HG03432 (cell line): ENCODE data around the gene MEGF11.

ENCODE experiments used
- ATAC-seq: cut with Tn5 transposase; IDR thresholded peaks from one replicate; pipeline ENCODE4 v1.9.1; 2021; ENCODE audit warnings: mild to moderate bottlenecking, moderate library complexity; ENCODE audit not compliant: unreplicated experiment

MEGF11 gene

DNA sequence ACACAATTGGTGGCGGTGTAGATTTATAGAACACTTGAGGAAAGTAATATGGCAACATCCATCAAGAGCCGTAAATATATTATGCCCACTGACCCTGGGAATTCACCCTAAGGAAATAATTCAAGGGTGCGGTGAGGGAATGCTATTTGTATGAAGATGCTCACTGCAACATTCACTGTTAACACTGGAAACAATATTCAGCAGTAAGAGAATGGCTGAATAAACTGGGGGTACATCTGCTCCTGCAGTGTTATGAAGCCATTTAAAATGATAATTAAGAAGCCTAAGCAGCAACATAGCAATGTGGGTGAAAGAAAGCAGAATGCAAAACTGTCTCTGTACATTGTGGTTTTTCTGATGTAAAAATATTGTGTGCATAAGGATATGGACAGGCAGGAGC lies 296.7 kb downstream of the MEGF11 start:
- ATAC-seq, result no peak

DNA sequence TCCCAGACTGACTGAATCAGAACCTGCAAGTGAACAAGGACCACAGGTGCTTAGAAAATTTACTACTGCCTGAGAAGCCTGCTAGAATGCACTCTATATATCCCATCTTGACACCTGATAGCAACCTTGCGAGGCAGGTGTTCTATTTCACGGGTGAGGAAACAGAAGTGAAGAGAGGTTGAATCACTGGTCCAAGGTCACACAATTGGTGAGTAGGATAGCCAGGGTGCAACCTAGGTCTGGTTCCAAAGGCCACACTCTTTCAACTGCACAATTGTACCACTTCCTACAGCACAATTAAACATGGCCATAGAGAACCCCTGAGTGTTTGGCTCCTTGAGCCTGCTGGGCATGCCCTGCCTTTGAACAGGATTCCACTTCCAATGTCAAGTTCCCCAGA lies 297.2 kb downstream of the MEGF11 start:
- no peak for ATAC-seq

DNA sequence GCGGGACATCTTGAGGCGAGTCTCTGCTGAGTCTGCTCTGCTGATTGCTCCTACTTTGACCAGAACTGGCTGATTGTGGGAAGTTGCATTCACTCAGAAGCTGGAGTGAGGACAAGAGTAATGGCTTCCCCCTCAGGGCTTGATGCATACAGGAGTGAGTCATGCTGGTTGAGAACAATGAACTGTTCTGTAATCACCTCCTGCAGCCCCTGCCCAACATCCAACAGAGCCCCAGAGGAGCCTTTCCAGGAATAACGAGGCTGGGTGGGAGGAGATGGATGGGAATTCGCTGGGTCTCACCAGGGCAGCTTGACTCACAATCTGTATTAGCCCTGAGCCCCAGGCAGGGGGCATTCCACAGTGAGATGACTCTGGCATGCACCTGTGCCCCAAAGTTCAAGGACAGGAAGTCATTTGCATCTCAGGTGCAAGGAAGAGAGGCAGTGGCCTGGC lies 299.2 kb downstream of the MEGF11 start:
- no peak for ATAC-seq

DNA sequence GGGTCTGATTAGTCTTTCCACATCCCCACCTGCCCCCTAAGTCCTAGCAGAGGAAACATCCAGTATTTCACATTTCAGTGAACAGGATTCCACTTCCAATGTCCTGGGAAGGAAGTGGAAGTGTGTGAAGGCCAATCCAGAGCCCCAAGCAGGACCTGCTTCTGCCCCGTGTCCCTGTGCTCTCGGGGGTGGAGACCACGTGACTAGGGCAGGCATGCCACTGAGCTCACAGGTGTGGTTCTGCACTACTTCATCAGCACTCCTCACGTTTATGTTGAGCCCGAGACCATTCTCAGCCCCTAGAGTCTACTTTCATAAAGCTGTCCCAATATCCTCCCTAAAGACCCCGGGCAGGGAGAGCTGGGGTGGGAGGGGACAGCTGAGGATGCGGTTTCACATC lies 299.9 kb downstream of the MEGF11 start:
- ATAC-seq, result no peak

DNA sequence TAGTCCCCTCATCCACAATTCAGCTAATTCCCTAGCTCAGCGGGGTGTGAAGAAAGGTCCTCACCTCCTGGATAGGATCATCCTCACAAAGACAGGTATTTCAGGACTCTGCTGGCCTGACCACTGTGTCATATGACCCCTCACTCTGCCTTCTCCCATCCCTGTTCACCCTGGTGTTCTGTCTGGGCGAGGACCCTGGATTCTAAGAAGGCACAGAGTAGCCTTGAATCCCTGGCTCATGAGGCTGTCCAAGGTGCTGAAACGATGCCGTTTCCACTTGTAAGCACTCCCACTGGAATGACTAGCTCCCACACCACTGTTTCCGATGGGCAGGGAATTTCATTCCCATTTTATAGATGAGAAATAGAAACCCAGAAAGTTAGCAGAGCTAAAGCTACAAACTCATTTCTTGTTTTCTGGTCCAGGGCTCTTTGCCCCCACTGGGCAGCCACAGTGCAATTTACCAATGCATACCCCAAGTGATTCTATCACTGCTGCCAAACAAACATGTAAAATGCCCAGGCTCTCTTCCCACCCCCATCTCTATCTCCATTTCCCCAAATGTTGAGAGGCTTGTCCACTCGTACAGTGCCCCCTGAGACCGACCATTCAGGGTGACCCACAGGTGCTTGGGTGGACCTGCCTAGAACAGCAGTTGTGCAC lies 301.0 kb downstream of the MEGF11 start:
- ATAC-seq, result no peak

DNA sequence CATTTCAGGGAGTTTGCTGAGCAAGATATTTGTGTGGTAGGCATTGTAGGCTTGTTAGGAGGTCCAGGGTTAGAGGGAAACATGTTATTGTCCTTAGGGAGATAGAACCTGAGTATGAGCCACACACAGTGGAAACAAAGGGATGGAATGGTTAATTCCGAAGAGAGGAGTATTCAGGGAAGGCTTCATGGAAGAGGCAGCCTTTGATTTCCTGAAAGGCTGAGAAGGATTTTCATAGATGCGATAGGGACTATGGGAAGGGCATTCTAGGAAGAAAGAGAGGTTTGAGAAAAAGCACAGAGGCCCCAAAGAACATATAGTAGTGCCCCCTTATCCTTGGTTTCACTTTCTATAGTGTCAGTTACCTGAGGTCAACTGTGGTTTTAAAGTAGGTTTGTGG lies 302.5 kb downstream of the MEGF11 start:
- no peak for ATAC-seq

DNA sequence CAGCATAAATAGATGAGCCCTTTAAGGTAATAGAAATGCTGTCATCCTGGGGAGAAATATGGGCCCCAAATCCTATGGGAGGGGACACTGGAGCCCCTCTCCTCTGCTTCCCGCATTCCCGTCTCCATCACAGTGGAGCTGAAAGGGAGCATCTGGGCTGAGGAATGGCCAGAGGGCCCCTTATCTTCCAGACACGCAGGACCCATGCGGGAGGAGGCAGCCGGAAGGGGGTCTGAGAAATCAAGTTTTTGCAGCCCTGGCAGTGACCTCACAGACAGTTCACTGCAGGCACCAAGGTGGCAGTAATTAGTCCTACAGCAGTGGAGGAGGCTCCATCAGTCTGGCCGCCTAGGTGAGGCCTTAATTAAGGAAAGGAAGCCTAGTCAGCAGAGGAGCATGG lies 304.1 kb downstream of the MEGF11 start:
- no peak for ATAC-seq

DNA sequence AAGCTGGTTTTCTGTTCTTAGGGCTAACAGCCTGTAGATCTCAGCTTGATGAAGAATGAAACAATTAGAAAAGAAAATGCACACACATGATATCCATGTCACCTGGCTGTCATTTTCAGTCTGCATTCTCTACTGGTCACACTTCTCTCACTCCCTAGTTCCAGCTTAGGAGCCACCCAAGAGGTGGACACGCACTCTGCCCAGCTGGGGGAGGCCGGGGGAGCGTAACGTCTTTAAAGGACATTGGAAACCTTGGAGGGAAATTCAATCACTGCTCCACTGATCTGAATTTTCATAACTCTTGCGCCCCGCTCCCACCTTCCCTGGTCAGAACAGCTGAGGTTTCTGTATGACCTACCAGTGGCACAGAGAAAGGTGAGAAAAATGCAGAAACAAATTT lies 304.5 kb downstream of the MEGF11 start:
- no peak for ATAC-seq

DNA sequence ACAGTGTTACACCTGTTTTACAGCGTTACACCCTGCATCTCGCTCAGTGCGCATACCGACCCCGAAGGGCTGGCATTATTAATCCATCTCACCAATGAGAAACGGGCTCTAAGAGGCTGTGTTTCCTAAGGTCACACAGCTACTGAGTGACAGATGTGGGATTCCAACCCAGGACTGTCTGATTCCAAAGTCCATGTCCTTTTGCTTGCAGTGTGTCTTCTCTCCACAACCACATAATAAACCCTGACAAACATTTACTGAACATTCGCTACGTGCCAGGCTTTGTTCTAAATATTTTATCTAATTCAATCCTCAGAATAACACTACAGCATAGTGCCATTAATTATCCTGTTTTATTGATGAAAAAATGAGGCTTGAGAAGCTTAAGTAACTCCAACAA lies 305.2 kb downstream of the MEGF11 start:
- no peak for ATAC-seq

DNA sequence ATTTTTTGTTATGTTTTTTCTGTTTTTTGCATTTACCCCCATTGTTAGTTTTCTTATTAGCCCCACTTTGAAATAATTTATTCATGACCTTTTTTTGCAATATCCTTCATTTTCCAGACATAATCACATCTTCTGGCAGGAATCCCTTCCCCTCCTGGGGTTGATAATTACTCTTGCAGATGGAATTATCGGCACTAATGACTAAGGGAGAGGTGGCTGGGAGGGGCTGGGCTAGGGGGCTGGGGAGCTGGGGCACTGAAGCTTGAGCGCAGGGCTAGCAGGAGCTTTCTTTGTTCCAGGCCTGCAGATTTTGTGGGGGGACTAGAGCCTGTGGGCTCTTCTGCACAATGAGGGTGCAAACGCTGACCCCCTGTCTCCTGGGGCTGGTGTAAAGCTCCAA lies 306.5 kb downstream of the MEGF11 start:
- ATAC-seq, result no peak

DNA sequence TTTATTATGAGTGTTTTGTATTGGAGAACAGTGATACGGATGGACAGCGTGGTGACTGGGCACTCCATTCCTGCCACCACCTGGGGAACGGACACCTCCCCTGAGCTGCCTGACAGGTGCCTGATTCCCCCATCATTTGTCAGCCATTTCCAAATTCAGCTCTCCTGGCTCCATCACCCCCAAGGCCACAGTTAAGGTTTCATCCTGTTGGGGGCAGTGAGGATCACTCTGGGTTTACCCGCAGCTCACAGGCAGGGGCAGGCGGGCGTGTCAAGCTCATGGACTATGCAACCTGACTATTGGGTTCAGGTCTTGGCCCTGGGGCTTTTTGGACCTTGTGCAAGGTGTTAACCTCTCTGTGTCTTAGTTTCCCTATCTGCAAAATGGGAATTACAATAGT lies 307.9 kb downstream of the MEGF11 start:
- ATAC-seq, result no peak

DNA sequence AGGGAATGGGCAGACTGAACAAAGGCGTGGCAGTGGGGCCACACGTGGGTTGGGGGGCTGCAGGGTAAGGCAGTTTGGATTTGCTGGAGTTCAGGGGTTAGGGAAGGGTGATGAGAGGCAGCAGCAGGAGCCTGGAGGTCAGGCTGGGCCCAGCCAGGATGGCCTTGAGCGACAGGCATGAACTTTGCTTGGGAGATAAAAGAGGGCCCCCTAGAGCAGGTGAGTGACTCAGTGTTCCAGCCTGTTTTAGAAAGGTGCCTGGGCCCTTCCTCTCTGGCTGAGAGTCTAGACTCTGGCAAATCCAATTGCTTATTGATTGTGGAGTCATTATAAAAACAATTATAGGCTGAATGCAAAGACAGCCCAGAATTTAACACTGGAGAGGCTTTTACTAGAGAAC lies 309.1 kb downstream of the MEGF11 start:
- ATAC-seq, result no peak

DNA sequence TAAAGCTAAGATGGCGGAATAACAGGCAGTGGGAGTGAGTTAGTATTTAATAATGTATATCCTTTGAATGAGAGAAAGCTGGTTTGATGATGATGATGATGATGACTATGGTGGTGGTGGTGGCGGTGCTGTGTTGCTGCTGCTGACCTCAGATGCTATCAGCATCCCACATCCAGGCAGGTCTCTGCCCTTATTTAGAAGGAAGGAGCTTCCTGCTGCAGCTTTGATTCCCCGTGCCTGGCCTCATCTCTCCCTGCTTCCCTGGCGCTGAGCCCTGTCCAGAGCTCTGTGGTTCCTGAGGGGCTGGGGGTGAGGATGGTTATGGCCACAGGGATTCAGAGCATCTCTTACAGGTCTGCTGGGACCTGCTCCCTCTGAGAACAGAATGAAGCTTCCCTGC lies 311.1 kb downstream of the MEGF11 start:
- ATAC-seq, result no peak

DNA sequence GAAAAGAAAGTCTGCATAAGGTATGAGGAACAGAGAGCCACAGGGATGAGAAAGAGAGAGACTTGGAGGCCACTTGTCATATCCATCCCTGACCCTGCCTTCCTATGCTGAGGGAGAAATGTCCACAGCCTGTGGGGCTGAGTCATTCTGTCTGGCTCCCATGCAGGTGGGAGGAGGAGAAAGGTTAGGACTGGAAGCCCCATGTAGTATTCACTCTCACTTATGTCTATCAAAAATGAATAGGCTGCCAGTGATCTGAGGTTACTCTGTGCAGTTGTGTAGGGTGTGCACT lies 313.0 kb downstream of the MEGF11 start:
- no peak for ATAC-seq

DNA sequence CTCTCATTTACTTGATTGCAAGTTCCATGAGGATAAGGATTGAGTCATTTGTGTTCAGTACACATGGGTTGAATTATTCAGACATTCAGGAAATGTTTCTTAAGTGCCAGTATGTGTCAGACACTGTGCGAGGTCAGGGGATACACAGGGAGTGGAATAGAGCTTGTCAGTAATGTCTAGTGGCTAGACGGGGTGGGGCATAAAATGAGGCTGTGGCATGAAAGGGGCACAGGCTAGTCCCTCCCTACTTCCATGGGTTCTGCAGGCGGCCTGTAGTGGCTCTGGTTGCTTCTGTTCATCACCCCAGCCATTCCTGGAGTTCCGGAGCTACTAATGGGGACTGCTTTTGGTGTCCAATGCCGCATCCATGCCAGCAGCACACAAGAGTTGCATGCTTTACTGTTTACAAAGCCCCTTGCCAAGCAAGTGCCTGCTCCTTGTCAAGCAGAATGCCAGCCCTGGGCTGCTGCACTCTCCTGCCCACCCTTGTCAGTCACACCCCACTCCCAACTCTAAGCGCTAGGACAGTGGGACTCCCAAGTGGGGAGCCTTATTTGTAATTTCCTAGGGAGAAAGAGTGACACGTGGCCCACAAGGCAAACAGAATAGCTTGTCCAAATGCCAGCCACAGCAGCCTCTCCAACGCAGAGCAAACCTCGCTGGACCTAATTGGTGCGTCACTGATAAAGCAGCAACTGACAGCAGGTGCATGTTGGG lies 313.5 kb downstream of the MEGF11 start:
- no peak for ATAC-seq

DNA sequence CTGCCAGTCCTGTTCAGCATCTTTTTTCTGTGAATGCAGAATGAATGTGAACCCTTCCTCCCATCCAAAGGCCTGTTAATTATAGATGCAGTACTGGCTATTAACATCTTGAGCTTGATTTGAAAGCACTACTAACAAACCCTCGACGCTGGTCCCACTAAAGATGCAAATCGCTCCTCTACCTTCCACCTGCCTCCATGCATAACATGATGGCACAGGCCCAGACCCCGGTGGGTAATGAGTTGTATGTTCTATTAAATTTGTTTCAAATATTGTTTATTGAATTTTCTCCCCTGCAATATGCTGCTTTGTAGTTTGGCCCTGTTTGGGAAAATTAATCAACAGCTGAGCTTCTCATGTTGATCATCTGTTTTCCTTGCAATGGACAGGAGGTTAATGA lies 314.9 kb downstream of the MEGF11 start:
- ATAC-seq, result no peak

DNA sequence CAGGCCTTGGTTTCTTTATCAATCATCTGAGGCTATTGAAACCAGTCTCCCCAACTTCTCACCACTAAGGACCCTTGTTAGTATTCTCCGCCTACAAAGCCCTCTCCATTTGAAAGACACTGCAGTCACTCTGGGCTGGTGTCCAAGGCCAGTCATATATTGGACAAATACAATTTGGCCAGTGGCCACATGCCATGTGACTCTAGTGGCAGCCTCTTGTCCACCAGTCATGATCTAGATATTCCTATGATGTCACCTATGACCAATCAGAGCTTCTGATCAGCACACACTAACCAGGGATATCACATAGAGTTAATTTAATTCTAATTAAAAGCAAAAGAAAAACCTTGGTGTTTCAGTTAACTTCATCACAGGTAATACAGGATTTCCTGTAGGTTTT lies 316.1 kb downstream of the MEGF11 start:
- no peak for ATAC-seq

DNA sequence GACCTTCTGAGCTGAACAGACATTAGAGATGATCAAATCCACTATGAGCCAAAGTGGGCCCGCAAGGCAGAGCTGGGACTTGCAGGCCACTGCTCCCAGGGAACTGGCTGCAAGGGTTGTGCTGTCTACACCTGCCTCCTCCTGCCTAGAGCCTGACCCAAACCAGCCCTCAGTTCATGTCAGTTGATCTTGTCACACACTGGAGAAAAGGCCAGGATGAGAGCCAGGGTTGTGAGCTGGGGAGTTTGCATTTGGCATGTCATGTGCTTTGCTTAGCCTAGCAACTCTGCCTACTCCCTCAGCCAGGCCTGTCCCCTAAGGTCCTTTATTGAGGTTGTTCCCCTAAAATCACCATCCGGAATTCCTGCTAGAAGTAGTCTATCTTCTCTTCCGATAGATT lies 316.5 kb downstream of the MEGF11 start:
- ATAC-seq, result no peak

DNA sequence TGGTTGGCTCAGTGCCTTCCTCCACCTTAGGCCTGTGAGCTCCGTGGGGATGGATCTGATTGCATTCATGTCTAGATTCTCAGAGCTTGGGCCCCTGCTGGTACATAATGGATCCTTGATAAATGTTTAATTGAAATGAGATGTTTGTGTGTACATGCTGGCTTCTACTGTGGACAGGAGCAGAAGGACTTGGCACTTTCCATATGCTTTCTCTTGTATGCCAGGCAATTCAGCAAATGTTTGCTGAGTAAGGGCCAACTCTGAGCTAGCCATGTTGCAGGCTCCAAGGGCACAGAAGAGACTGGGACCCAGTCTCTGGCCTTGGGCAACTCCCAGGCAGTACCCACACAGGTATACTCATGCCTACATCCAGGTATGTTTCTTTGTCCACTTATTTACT lies 317.3 kb downstream of the MEGF11 start:
- no peak for ATAC-seq

DNA sequence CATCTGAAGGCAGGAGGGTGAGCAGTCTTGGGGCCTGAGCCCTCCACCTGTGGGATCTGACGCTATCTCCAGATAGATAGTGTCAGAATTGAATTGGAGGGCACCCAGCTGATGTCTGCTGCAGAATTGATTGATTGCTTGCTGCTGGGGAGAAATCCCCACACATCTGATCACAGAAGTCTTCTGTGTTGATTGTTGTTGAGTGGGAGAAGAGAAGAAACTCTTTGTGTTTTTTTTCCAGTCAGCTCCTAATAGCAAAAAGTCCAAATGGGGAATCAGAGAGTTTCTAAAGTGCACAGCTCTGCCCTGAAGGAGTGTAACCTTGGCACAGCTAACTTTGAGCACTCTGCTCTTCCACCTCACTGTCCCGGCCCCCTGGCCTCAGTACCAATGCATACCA lies 318.2 kb downstream of the MEGF11 start:
- ATAC-seq, result no peak

DNA sequence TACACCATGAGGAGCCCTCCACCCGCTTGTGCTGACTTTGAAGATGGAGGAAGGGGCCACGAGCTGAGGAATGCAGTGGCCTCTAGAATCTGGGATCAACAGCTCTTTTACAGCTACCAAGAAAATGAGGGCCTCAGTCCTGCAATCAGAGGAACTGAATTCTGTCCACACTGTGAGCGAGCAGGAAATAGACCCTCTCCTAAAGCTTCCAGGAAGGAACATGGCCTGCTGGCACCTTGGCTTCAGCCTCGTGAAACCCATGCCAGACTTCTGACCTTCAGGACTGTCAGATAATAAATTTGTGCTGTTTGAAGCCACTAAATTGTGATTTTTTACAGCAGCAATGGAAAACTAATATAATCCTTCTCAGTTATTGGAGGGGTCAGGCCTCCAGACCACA lies 322.3 kb downstream of the MEGF11 start:
- ATAC-seq, result no peak

DNA sequence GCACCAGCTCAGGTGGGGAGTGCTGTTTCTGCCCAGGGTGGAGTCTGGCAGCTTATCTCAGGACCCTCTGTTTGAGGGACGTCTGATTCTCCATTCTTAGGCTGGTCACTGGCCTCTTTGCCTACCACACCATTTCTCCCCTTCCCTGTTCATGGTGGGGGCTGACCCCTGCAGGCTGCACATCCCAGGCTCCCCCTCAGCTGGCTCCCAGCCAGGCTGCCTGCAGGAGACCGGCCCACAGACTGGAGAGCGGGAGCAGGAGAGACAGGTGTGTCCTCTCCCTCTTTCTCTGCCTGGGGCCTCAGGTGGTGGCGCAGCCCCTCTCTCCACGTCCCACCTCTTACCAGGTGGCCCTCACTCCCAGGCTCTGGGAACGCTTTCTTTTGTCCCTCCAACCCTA lies 323.4 kb downstream of the MEGF11 start:
- ATAC-seq, result no peak

DNA sequence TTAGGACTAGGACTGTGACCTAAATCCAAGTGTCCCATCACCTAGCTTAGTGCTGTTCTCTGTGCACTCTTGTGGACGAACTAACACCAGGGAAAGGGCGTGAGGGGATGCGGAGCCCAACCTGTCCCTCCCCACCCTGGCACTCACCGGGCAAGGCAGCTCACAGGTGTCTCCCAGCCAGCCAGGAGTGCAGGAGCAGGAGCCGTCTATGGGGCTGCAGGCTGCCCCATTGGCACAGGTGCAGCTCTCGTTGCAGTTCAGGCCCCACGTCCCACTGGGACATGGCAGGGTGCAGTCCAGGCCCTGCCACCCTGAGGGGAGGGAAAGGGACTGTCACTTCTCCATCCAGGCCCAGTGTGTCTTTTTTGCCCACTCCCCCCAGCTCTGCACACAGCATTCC lies 324.0 kb downstream of the MEGF11 start:
- ATAC-seq, result no peak
